Endothelial cell of umbilical vein (primary cell): ENCODE results near the gene FBLN7.

Experiments
- CTCF ChIP-seq, 2 donors: IDR thresholded peaks; 1 replicate in 1 of 2; 2 replicates in 1 of 2; pipeline ENCODE4 v1.5.1; 2011; ENCODE audit warnings: low read length in 2 of 2, mild to moderate bottlenecking in 2 of 2, moderate library complexity in 2 of 2, control low read depth in 1 of 2, inconsistent platforms in 1 of 2, low read depth in 1 of 2; ENCODE audit not compliant: insufficient read depth in 1 of 2; ENCODE audit errors: extremely low read depth in 1 of 2
- EZH2 ChIP-seq: IDR thresholded peaks from 2 replicates; pipeline ENCODE4 v1.6.1; 2012; ENCODE audit warnings: borderline replicate concordance, low read depth, mild to moderate bottlenecking, moderate library complexity, low read length, inconsistent platforms; ENCODE audit not compliant: severe bottlenecking
- MAX ChIP-seq: IDR thresholded peaks from 2 replicates; pipeline ENCODE4 v1.6.1; 2011; ENCODE audit not compliant: insufficient read depth, insufficient read length
- POLR2A ChIP-seq: IDR thresholded peaks from 2 replicates; pipeline ENCODE4 v1.6.1; 2012; ENCODE audit warnings: low read depth, mild to moderate bottlenecking, control low read depth, low read length
- POLR2AphosphoS5 ChIP-seq: IDR thresholded peaks from 2 replicates; pipeline ENCODE4 v1.6.1; 2012; ENCODE audit warnings: low read depth, mild to moderate bottlenecking, control low read depth, low read length, moderate library complexity; ENCODE audit not compliant: insufficient read depth

- no peak for TF ChIP-seq EZH2
- no peak for TF ChIP-seq POLR2AphosphoS5
- no peak for TF ChIP-seq CTCF (IDR thresholded peaks at IDR 0.05; ENCODE audit: extremely low read depth in 1 of 2, insufficient read depth in 1 of 2, low read depth in 1 of 2, low read length in 2 of 2)
- TF ChIP-seq MAX: no peak
- no peak for TF ChIP-seq POLR2A
Measured at GRCh38 chr2:112096098-112096497, 42.1 kb upstream of the FBLN7 start.
